22Rv1 (cell line): ENCODE data around the gene TBC1D28.
"Not testable (repeated sequence)": the region's sequence is repeated elsewhere in the genome, so short reads cannot be mapped to it uniquely, and the experiment has no call there.

Experiments used
- H3K27ac ChIP-seq: fragments of 450-650 bp; 2 replicates; pipeline ENCODE4 v1.5.1; 2017
- CTCF ChIP-seq: fragments of 450-650 bp; IDR thresholded peaks from 2 replicates; pipeline ENCODE4 v1.5.1; 2017; ENCODE audit warnings: mild to moderate bottlenecking
- ZFX ChIP-seq: fragments of 450-650 bp; IDR thresholded peaks from 2 replicates; pipeline ENCODE4 v1.6.1; 2017; ENCODE audit warnings: antibody characterized with exemption, borderline replicate concordance

The TBC1D28 gene

GRCh38 chr17:18626152-18626870 lies 17.9 kb downstream of the TBC1D28 start:
- H3K27ac ChIP-seq, result no peak overlapping the region

GRCh38 chr17:18625509-18626104 lies 18.6 kb downstream of the TBC1D28 start:
- TF ChIP-seq CTCF, result peak; percentile 100
- not testable (repeated sequence) for H3K27ac ChIP-seq

More at GRCh38 chr17:18626152-18626870, 17.9 kb downstream of the TBC1D28 start:
- TF ChIP-seq ZFX (no peak), CTCF (no peak)

- not testable (repeated sequence) for H3K27ac ChIP-seq
Observed at GRCh38 chr17:18624862-18625501, 19.2 kb downstream of the TBC1D28 start.

- H3K27ac ChIP-seq, result not testable (repeated sequence)
Observed at GRCh38 chr17:18617613-18618012, 26.6 kb downstream of the TBC1D28 start.

- not testable (repeated sequence) for H3K27ac ChIP-seq
Observed at GRCh38 chr17:18613016-18613415, 31.2 kb downstream of the TBC1D28 start.

GRCh38 chr17:18593138-18593537 lies 51.1 kb downstream of the TBC1D28 start:
- H3K27ac ChIP-seq, result not testable (repeated sequence)
